ENCODE measurements around the gene FGFR2. TPM values are rescaled to one million over a fixed set of nuclear protein-coding genes. Genes with fewer than 3 reads are reported as not detected.
"Not testable (repeated sequence)": the region's sequence is repeated elsewhere in the genome, so short reads cannot be mapped to it uniquely, and the experiment has no call there.

FGFR2 gene
- total and polyA plus RNA-seq, 4 donors: 11.4 to 69.9 (median 31.9) TPM

DNA sequence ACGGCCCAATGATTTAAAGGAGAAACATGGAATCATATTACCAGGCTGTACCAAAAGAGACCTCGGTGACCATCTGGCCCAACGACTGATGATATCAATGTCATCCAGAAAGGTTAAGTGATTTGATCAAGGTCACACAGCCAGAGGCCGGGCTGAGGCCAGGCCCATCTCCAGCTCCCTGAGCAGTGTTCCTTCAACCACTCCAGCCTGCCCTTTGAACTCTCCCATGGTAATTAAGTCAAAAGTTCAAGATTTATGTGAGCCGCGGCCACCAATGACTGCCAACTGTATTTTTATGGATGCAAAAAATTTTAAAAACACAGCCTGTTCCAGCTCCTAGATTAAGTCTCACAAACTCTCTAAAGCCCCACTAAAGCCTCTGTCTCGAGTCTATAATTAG, 41.8 kb downstream of the FGFR2 start:
- Histone ChIP-seq H3K9me3 (ENCODE audit: control insufficient read depth in 4 of 4, low read length in 3 of 4) (no peaks in the 10 kb centered on the region), H3K9ac (ENCODE audit: low read depth in 1 of 2, low read length in 2 of 2) (no peak overlapping the region), H3K36me3 (ENCODE audit: control insufficient read depth in 4 of 4, insufficient read depth in 3 of 4, low read depth in 1 of 4, low read length in 3 of 4) (no peaks in the 10 kb centered on the region), H3K4me1 (ENCODE audit: control insufficient read depth in 4 of 4, insufficient read depth in 4 of 4, low read length in 3 of 4) (no peaks in the 10 kb centered on the region), H3K27me3 (ENCODE audit: control insufficient read depth in 4 of 4, insufficient read depth in 4 of 4, low read length in 3 of 4) (peaks cover 0 to 3% (median 0%) of the 10 kb centered on the region in 4 donors), H3K27ac (ENCODE audit: low read depth in 1 of 2, low read length in 2 of 2) (no peak overlapping the region), H3K4me3 (ENCODE audit: low read depth in 1 of 3, low read length in 3 of 3) (no peak overlapping the region)
- TF ChIP-seq NR2F2 (IDR thresholded peaks at IDR 0.05) (peak; percentile 34), YY1 (IDR thresholded peaks at IDR 0.05) (no peak)
- DNase-seq (ENCODE audit: low spot score): no peak
- WGBS: 76% methylated on average over 7 of the region's 7 CpGs

DNA sequence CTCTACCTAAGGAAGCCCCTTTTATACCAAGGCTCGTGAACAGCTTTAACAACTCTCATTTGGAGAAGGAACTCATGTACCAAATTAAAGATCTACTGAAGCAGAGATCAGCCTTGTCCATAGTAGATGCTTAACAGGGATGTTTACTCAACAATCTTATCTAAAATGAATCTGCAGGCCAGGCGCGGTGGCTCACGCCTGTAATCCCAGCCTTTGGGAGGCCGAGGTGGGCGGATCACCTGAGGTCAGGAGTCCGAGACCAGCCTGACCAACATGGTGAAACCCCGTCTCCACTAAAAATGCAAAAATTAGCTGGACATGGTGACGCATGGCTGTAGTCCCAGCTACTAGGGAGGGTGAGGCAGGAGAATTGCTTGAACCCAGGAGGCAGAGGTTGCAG, 43.3 kb downstream of the FGFR2 start:
- H3K27me3 ChIP-seq (ENCODE audit: control insufficient read depth in 4 of 4, insufficient read depth in 4 of 4, low read length in 3 of 4); H3K9me3 ChIP-seq (ENCODE audit: control insufficient read depth in 4 of 4, low read length in 3 of 4); H3K27ac ChIP-seq (ENCODE audit: low read depth in 1 of 2, low read length in 2 of 2); DNase-seq (ENCODE audit: low spot score); H3K36me3 ChIP-seq (ENCODE audit: control insufficient read depth in 4 of 4, insufficient read depth in 3 of 4, low read depth in 1 of 4, low read length in 3 of 4); H3K4me3 ChIP-seq (ENCODE audit: low read depth in 1 of 3, low read length in 3 of 3); H3K9ac ChIP-seq (ENCODE audit: low read depth in 1 of 2, low read length in 2 of 2); H3K4me1 ChIP-seq (ENCODE audit: control insufficient read depth in 4 of 4, insufficient read depth in 4 of 4, low read length in 3 of 4): not testable (repeated sequence)
- WGBS: 78% methylated on average over 9 of the region's 9 CpGs

DNA sequence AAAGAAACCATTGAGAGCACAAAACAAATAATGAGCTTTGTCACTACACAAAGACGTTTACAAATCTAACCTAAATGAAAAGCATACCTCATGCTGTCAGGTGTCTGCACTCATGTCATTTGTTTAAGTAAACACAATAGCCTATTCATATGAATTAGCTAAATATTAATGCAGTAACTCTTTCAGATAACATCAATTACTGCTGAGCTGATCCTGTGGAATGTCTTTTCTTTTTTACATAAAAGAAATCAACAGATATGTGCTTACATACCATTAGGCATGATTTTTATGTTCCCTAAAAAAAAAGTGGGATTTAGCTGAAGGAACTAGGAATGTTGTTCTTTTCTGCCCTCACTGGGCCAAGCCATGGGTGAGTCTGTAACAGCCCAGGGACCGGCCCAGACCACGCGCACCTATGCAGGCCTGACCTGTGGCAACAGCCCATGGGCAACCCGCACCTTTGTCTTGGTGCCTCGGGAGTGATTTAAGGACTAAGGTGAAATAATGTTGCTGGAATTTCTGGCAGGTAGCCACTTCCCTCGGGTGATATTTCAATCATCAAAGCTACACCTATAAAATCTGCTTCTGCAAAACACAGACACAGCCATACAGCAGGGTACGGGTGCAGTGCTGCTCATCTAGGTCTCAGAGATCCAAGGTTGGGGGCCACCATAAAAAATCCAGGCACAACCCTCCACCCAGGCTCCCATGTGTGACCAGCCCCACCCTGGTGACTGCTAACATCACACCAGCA, 44.6 kb downstream of the FGFR2 start:
- peaks cover 0 to 6% (median 0%) of the 10 kb centered on the region in 4 donors for H3K36me3 ChIP-seq (ENCODE audit: control insufficient read depth in 4 of 4, insufficient read depth in 3 of 4, low read depth in 1 of 4, low read length in 3 of 4)
- TF ChIP-seq YY1 (IDR thresholded peaks at IDR 0.05) (no peak), RAD21 (IDR thresholded peaks at IDR 0.05) (no peak), GABPA (IDR thresholded peaks at IDR 0.05 in 1 of 2, conservative IDR thresholded peaks at IDR 0.05 in 1 of 2) (no peak), FOXA2 (IDR thresholded peaks at IDR 0.05) (no peak), SP1 (IDR thresholded peaks at IDR 0.05) (no peak), HNF4A (conservative IDR thresholded peaks at IDR 0.05) (no peak), TAF1 (conservative IDR thresholded peaks at IDR 0.05) (no peak), NR2F2 (IDR thresholded peaks at IDR 0.05) (no peak), FOXA1 (IDR thresholded peaks at IDR 0.05) (no peak), RXRA (IDR thresholded peaks at IDR 0.05) (no peak)
- TF ChIP-seq, protein P1, sequence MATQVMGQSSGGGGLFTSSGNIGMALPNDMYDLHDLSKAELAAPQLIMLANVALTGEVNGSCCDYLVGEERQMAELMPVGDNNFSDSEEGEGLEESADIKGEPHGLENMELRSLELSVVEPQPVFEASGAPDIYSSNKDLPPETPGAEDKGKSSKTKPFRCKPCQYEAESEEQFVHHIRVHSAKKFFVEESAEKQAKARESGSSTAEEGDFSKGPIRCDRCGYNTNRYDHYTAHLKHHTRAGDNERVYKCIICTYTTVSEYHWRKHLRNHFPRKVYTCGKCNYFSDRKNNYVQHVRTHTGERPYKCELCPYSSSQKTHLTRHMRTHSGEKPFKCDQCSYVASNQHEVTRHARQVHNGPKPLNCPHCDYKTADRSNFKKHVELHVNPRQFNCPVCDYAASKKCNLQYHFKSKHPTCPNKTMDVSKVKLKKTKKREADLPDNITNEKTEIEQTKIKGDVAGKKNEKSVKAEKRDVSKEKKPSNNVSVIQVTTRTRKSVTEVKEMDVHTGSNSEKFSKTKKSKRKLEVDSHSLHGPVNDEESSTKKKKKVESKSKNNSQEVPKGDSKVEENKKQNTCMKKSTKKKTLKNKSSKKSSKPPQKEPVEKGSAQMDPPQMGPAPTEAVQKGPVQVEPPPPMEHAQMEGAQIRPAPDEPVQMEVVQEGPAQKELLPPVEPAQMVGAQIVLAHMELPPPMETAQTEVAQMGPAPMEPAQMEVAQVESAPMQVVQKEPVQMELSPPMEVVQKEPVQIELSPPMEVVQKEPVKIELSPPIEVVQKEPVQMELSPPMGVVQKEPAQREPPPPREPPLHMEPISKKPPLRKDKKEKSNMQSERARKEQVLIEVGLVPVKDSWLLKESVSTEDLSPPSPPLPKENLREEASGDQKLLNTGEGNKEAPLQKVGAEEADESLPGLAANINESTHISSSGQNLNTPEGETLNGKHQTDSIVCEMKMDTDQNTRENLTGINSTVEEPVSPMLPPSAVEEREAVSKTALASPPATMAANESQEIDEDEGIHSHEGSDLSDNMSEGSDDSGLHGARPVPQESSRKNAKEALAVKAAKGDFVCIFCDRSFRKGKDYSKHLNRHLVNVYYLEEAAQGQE (IDR thresholded peaks at IDR 0.05): no peak
- TF ChIP-seq, protein P2, sequence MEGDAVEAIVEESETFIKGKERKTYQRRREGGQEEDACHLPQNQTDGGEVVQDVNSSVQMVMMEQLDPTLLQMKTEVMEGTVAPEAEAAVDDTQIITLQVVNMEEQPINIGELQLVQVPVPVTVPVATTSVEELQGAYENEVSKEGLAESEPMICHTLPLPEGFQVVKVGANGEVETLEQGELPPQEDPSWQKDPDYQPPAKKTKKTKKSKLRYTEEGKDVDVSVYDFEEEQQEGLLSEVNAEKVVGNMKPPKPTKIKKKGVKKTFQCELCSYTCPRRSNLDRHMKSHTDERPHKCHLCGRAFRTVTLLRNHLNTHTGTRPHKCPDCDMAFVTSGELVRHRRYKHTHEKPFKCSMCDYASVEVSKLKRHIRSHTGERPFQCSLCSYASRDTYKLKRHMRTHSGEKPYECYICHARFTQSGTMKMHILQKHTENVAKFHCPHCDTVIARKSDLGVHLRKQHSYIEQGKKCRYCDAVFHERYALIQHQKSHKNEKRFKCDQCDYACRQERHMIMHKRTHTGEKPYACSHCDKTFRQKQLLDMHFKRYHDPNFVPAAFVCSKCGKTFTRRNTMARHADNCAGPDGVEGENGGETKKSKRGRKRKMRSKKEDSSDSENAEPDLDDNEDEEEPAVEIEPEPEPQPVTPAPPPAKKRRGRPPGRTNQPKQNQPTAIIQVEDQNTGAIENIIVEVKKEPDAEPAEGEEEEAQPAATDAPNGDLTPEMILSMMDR (IDR thresholded peaks at IDR 0.05; ENCODE audit: low read depth, low read length, missing input control): no peak
- TF ChIP-seq, protein P3, sequence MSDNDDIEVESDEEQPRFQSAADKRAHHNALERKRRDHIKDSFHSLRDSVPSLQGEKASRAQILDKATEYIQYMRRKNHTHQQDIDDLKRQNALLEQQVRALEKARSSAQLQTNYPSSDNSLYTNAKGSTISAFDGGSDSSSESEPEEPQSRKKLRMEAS (IDR thresholded peaks at IDR 0.05): no peak
- TF ChIP-seq, protein P4, sequence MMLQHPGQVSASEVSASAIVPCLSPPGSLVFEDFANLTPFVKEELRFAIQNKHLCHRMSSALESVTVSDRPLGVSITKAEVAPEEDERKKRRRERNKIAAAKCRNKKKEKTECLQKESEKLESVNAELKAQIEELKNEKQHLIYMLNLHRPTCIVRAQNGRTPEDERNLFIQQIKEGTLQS (IDR thresholded peaks at IDR 0.05): no peak
- peaks cover 0 to 3% (median 0%) of the 10 kb centered on the region in 4 donors for H3K27me3 ChIP-seq (ENCODE audit: control insufficient read depth in 4 of 4, insufficient read depth in 4 of 4, low read length in 3 of 4)
- H3K4me3 ChIP-seq (ENCODE audit: low read depth in 1 of 3, low read length in 3 of 3): no peak overlapping the region
- no peak overlapping the region for H3K9ac ChIP-seq (ENCODE audit: low read depth in 1 of 2, low read length in 2 of 2)
- H3K27ac ChIP-seq (ENCODE audit: low read depth in 1 of 2, low read length in 2 of 2): no peak overlapping the region
- 78% methylated on average over 8 of the region's 8 CpGs for WGBS
- no peaks in the 10 kb centered on the region for H3K4me1 ChIP-seq (ENCODE audit: control insufficient read depth in 4 of 4, insufficient read depth in 4 of 4, low read length in 3 of 4)
- no peak for DNase-seq (ENCODE audit: low spot score)
- H3K9me3 ChIP-seq (ENCODE audit: control insufficient read depth in 4 of 4, low read length in 3 of 4): no peaks in the 10 kb centered on the region

Measured in liver (tissue), 9 donors.